ENCODE data around the gene PRDM16. TPM values are rescaled to one million over a fixed set of nuclear protein-coding genes. Genes with fewer than 3 reads are reported as not detected.

The PRDM16 gene
- total and polyA plus RNA-seq, 2 of the 8 experiments (the other 6 are each of a cell fraction or from before 2014, with no cell fraction given) = 0.39 to 0.43 TPM

GRCh38 chr1:3308053-3308452 lies 239.1 kb downstream of the PRDM16 start (continued):
- TF ChIP-seq CHD7 (IDR thresholded peaks at IDR 0.05; ENCODE audit: insufficient replicate concordance, low read length) (no peak), CBX8 (IDR thresholded peaks at IDR 0.05; ENCODE audit: borderline replicate concordance, low read depth, low read length) (no peak), SP2 (IDR thresholded peaks at IDR 0.05; ENCODE audit: low read length) (no peak), NANOG (IDR thresholded peaks at IDR 0.05; ENCODE audit: insufficient read depth, low read depth, low read length, poor library complexity, severe bottlenecking) (no peak), EGR1 (IDR thresholded peaks at IDR 0.05; ENCODE audit: borderline replicate concordance, low read depth, low read length) (no peak), CHD2 (IDR thresholded peaks at IDR 0.05; ENCODE audit: low read length) (no peak), POU5F1 (IDR thresholded peaks at IDR 0.05; ENCODE audit: low read depth, low read length) (no peak), EZH2 (IDR thresholded peaks at IDR 0.05; ENCODE audit: low read depth, low read length, severe bottlenecking) (no peak), ZNF274 (IDR thresholded peaks at IDR 0.05; ENCODE audit: borderline replicate concordance, extremely low read depth, low read length) (no peak), TAF7 (optimal IDR thresholded peaks at IDR 0.05; ENCODE audit: borderline replicate concordance, low read depth, low read length) (no peak), TCF12 (IDR thresholded peaks at IDR 0.05; ENCODE audit: low read depth, low read length) (no peak), NRF1 (IDR thresholded peaks at IDR 0.05; ENCODE audit: low read depth, low read length) (no peak), HDAC6 (IDR thresholded peaks at IDR 0.05; ENCODE audit: low read depth, low read length) (no peak)

Data from H1 (cell line).